Non-pigmented ciliary epithelial cell (primary cell): Measurements from ENCODE around the gene GLRX3.
A peak's percentile ranks its signal among the peaks of the same experiment; 100 is the strongest.

ENCODE experiments used
- DNase-seq: peaks from one replicate; pipeline ENCODE4 v3.0.0-alpha.2; 2010; ENCODE audit warnings: low read depth

The GLRX3 gene

GRCh38 chr10:130137659-130138478 lies 1.7 kb downstream of the GLRX3 start:
- DNase-seq: no peak

- DNase-seq: peak; percentile 38
Observed at GRCh38 chr10:130138479-130138866, 2.3 kb downstream of the GLRX3 start.

- DNase-seq: no peak
Observed at GRCh38 chr10:130140425-130140824, 4.2 kb downstream of the GLRX3 start.

- DNase-seq: no peak
Observed at GRCh38 chr10:130141038-130141437, 4.8 kb downstream of the GLRX3 start.

- peak; percentile 11 for DNase-seq
Observed at GRCh38 chr10:130141460-130141859, 5.3 kb downstream of the GLRX3 start.

- no peak for DNase-seq
Observed at GRCh38 chr10:130141878-130142277, 5.7 kb downstream of the GLRX3 start.

- no peak for DNase-seq
Observed at GRCh38 chr10:130146042-130146441, 9.9 kb downstream of the GLRX3 start.

- no peak for DNase-seq
Observed at GRCh38 chr10:130159192-130159794, 23.1 kb downstream of the GLRX3 start.

- no peak for DNase-seq
Observed at GRCh38 chr10:130160775-130161174, 24.6 kb downstream of the GLRX3 start.

GRCh38 chr10:130161331-130161730 lies 25.1 kb downstream of the GLRX3 start:
- no peak for DNase-seq

GRCh38 chr10:130167193-130167592 lies 31.0 kb downstream of the GLRX3 start:
- DNase-seq: no peak

GRCh38 chr10:130167707-130168106 lies 31.5 kb downstream of the GLRX3 start:
- no peak for DNase-seq

GRCh38 chr10:130169136-130169859 lies 33.1 kb downstream of the GLRX3 start:
- DNase-seq: peak; percentile 22

- no peak for DNase-seq
Observed at GRCh38 chr10:130171196-130171595, 35.0 kb downstream of the GLRX3 start.

- DNase-seq: no peak
Observed at GRCh38 chr10:130174328-130174727, 38.1 kb downstream of the GLRX3 start.

GRCh38 chr10:130175074-130175473 lies 38.9 kb downstream of the GLRX3 start:
- DNase-seq: no peak

- DNase-seq: no peak
Observed at GRCh38 chr10:130177250-130177649, 41.1 kb downstream of the GLRX3 start.

- DNase-seq: peak; percentile 42
Observed at GRCh38 chr10:130179640-130180039, 43.4 kb downstream of the GLRX3 start.

GRCh38 chr10:130180416-130180815 lies 44.2 kb downstream of the GLRX3 start:
- no peak for DNase-seq

GRCh38 chr10:130181858-130182257 lies 45.7 kb downstream of the GLRX3 start:
- DNase-seq: no peak

- no peak for DNase-seq
Observed at GRCh38 chr10:130185591-130185990, 49.4 kb downstream of the GLRX3 start.

GRCh38 chr10:130188195-130189175 lies 52.3 kb downstream of the GLRX3 start:
- no peak for DNase-seq
